T-helper 22 cell (primary cell): ENCODE measurements around the gene SYAP1.
"Not testable (repeated sequence)": the region's sequence is repeated elsewhere in the genome, so short reads cannot be mapped to it uniquely, and the experiment has no call there.

ENCODE experiments used
- DNase-seq: peaks from one replicate; pipeline ENCODE4 v3.0.0-alpha.2; 2020; ENCODE audit warnings: low read depth

SYAP1 gene

DNA sequence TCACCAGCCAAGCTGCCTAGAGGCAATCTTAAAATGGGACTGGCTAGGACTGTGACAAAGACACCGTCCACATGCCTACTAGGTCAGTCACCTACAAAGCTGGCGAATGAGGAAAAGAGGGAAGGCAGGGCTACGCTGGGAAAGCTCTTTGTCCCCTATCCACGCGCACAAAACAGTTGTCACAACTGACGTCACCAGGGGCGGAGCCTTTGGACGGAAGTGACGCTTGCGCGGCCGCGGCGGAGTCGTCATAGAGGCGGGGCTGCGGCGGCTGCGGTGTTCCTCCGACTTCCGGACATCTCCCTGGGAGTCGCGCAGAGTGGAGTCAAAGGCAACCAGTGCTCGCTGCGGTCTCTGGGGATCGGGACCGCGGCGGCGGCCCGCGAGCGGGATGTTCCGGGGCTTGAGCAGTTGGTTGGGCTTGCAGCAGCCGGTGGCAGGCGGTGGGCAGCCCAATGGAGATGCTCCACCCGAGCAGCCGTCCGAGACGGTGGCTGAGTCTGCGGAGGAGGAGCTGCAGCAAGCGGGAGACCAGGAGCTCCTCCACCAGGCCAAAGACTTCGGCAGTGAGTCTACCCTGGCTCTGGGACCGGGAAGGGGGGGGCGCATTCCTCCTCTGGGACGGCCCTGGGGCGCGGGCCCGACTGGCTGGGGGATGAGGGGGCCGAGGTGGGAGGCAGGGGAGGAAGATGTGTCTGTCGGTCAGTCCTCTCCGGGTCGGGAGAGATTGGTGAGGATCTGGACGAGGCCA lies at the start of gene SYAP1:
Gene SYAP1, plus strand, starts transcription at position 279 of the 751 bp plus-strand sequence. Its CDS starts 113 bp downstream, at position 392.
- peak; percentile 94 for DNase-seq

DNA sequence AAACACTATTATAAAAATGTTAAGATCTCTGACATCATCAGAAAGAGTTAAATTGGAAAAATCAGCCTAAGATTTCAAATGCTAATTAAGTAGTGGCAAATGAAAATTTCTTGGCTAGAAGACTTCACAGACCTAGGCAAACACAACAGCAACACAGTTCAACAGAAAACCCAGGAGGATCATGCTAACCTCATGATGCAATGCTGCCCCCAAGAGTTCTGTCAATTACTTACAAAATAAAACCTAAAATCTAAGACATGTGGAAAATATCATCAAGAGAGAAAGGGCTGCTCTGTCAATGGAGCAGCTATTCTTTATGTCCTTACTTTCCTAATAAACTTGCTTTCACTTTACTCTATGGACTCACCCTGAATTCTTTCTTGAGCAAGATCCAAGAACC lies 48.4 kb upstream of the SYAP1 start:
- no peak for DNase-seq

GRCh38 chrX:16678689-16679088 lies 40.7 kb upstream of the SYAP1 start:
- DNase-seq, result no peak

DNA sequence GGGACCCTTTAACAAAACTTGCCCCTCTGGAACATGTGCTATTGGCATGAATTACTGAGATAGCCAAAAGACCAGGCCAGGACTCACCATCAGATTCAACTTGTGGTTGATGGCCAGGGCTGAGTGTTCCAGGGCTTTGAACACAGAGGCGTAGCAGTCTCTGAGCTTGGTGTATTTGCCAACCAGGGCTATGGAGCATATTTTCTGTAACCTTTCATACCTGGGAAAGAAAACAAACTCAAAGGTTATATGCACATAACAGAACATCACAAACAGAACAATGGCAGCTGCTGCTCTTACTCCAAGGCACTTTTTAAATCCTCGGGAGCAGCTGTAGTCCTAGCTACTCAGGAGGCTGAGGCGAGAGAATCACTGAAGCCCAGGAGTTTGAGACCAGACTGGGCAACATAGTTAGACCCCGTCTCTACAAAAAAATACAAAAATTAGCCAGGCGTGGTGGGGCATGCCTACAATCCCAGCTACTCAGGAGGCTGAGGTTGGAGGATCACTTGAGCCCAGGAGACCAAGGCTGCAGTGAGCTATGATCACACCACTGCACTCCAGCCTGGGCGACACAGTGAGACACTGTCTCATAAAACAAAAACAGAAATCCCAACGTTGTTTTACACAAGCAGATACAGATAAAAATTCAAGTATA lies 36.3 kb upstream of the SYAP1 start:
- DNase-seq, result no peak

- no peak for DNase-seq
These were observed 31.9 kb upstream of the SYAP1 start for GRCh38 chrX:16687514-16687913.

- no peak for DNase-seq
These were observed 24.2 kb upstream of the SYAP1 start for GRCh38 chrX:16695079-16695676.

DNA sequence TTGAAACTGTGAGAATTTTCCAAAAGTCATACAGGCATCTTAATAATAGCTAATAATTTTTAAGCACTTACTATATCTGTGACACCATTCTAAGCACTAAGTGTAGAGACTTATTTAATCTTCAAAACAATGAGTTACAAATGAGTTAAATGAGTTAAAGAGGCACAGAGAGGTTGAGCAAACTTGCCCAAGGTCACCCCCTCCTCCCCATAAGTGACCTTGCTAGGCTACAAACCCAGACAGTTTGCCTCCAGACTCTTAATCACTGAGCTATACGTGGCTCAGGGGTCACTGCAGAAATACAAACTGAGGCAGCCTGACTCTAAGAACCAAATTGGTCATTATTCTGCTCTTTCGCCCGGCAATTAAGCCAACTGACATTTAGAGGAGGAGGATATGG lies 22.5 kb upstream of the SYAP1 start:
- no peak for DNase-seq

DNA sequence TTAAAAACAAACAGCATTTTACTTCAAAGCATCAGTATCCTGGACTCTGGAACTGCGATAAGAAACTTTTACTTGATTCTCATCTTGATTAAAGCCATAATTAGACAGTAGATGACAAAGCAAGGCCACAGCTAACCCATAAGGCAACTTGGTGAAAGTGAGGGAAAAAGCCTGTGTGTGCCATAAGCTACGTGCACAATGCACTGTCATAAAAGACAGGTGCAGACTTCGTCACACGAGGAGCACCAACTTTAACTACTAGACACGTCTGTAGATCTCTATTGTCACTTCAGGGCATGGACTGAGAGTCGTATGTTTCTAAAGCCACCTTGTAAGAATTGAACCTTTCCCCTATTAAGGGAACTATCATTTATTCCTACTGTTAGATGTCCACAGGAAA lies 20.0 kb upstream of the SYAP1 start:
- no peak for DNase-seq

DNA sequence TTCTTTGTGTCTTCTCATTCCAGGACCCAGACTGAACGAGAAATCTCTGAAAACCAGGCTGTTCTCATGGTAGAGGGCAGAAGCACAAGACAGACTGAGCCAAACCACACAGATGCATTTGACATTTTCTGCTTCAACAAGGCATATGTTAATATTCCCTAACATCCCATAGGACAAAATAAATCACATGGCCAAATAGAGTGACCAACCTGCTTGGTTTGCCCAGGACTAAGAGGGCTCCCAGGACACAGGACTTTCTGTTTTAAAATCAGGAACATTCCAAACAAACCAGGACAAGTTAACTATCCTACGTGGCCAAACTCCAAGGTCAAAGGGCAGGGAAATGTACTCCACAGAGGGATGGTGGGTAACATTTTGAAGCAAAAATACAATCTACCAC lies 18.7 kb upstream of the SYAP1 start:
- DNase-seq, result no peak

DNA sequence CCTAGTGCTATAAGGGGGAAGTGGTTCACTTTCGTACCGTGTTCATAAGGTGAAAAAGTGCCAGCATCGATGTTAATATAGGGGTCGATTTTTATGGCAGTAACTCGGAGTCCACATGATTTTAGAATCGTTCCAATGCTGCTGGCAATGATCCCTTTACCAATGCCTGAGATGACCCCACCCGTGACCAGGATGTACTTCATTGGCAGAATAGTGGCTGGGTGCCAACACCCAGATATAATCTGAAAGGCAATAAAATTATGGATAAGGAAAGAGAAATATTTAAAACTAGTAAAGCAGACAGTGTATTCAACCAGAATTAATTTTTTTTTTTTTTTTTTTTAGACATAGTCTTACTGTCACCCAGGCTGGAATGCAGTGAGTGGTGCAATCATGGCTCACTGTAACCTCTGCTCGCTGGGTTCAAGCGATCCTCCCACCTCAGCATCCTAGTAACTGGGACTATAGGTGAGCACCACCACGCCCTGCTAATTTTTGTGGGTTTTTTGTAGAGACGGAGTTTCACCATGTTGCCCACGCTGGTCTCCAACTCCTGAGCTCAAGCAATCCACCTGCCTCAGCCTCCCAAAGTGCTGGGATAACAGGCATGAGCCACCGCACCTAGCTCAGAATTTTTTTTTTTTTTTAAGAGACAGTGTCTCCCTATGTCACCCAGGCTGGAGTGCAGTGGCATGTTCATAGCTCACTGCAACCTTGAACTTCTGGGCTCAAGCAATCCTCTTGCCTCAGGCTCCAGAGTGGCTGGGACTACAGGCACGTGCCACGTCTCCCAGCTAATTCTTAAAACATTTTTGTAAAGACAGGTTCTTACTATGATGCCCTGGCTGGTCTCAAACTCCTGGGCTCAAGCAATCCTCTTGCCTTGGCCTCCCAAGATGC lies 16.5 kb upstream of the SYAP1 start:
- no peak for DNase-seq

DNA sequence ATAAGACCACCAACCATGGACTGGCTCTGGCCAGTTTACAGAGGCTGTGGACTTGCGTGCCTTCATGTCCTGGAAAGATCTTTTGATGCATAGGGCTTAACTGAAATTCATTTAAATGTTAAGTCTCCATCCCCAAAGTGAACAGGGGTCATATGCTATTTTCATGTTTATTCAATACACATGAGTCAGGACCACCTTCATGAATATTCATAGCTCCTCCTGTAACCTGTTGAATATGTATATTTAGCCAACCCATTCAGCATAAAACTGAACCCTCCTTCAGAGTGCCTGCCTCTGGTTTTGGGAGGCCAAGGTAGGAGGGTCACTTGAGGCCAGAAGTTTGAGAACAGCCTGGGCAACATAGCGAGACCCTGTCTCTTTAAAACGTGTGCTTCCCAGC lies 14.0 kb upstream of the SYAP1 start:
- DNase-seq, result no peak

GRCh38 chrX:16708016-16708415 lies 11.4 kb upstream of the SYAP1 start:
- DNase-seq, result no peak

DNA sequence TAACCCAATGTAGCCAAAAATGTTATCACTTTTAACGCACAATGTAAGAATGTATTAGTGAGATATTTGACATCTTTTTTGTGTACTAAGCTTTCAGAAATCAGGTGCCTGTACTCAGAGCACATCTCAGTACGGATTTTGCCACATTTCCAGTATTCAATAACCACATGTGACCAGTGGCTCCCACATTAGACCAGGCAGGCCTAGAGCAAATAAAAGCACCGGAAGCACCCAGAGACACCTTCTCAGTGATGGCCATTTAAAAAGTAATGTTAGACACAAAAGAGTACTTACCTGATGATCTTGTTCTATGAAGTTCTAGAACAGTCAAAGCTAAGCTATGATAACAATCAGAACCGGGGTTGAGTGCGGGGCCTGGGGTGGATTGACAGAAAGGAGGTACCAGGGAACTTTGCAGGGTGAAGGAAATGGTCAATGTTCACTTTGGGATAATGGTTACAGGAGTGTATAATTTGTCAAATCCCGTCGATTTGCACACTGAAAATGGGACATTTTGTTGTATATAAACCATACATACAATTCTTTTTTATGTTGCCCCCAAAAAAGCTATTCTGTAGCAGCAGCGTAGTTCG lies 8.1 kb upstream of the SYAP1 start:
- no peak for DNase-seq

DNA sequence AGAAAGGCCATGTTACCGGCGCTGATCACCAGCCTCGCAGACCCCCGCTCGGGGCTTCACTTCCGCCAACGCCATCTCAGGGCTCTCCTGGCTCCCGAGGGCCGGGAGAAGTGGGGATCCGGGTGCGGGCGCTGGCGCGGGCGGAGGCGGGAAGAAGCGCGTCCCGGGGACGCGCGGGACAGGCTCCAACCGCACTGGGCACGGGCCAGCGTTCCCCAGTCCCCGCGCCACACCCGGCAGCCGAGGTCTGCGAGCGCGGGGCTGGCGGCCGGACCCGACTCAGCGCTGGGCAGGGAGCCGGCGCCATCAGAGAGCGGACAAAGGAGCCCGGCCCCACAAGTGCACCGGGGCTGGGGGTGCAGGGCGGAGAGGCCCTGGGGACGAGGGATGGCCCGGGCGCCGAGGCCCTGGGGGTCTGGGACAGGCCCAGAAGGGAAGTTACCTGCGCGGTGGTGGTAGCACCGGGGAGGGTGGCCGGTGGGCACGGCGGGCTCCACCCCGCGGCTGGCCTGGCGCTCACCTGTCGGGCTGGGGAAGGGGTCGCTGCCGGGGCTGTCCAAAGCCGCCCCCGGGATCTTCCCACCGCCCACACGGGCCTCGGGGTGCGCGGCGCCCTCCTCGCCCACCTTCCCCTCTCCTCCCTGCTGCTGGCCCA lies 7.4 kb upstream of the SYAP1 start:
- DNase-seq, result no peak

DNA sequence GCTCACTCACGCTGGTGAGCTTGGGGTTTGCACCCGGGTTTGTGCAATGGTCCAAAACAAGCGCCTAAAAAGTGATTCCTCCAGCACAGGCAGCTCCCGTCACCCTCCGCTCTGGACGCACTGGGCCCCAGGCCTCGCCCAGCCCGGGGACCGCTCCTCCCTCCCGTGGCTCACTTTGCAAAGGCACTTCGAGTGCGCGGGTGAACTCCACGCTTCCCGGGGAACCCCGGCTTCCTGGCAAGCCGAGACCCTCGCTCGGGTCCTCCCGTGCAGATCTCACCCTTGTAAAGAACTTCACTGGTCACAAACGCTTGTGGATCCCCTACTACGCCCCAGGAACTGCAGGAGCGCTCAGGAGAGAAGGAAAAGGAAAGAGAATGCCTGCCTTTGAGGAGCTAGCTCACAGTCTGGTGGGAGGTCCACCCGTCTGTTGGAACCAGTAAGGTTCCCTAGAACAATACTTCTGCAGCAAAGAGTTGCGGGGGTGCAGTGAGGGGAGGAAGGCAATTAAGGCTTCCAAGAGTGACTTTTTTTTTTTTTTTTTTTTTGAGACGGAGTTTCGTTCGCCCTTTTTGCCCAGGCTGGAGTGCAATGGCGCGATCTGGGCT lies 6.8 kb upstream of the SYAP1 start, which contains the start of gene CTPS2:
Gene CTPS2, minus strand, starts transcription at position 122 of the 608 bp plus-strand sequence. CDS start 9,767 bp downstream, outside the sequence.
- no peak for DNase-seq

DNA sequence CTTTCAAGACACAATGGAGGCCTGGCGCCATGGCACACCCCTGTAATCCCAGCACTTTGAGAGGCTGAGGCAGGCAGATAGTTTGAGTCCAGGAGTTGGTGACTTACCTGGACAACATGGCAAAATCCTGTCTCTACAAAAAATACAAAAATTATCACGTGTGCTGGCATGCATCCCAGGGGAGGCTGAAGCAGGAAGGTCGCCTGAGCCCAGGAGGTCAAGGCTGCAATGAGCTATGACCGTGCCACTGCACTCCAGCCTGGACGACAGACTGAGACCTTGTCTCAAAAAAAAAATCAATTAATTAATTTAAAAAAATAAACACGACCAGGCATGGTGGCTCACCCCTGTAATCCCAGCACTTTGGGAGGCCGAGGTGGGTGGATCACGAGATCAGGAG lies 4.9 kb upstream of the SYAP1 start:
- no peak for DNase-seq

DNA sequence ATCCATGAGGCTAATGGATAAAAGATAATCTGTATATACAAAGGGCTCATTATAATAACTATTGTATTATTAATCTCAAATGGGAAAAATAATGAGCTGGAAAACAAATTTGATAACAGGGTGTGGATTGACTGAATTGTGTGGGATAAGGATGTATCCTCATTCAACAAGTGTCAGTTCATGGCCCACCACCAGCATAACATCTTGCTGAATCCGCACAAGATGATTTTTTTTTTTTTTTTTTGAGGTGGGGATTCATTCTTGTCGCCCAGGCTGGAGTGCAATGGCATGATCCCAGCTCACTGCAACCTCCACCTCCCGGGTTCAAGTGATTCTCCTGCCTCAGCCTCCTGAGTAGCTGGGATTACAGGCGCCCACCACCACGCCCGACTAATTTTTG lies 3.8 kb upstream of the SYAP1 start:
- not testable (repeated sequence) for DNase-seq

- not testable (repeated sequence) for DNase-seq
These were observed 3.0 kb upstream of the SYAP1 start for GRCh38 chrX:16716451-16716850.

DNA sequence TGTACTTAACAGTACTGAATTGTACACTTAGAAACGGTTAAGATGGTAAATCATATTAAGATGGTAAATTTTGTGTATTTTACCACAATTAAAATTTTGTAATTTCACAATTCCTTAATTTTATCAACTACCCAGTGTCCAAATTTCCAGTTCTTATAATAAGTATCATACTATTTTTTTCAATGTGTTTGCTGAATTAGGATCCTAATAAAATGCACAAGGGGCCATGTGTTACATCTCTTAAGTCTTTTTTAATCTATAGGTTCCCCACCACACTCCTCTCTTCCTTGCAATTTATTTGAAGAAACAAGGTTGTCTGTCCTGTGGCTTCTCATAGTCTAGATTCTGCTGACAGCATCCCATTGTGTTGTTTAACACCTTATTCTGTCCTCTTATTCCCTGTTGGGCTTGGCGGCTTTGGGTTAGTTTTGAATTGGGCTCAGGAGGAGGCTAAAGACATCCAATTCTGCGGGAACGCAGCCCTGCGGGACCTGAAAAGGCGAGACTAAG lies 533 bp upstream of the SYAP1 start:
- no peak for DNase-seq

GRCh38 chrX:16722481-16722880 lies 3.1 kb downstream of the SYAP1 start:
- DNase-seq, result no peak

DNA sequence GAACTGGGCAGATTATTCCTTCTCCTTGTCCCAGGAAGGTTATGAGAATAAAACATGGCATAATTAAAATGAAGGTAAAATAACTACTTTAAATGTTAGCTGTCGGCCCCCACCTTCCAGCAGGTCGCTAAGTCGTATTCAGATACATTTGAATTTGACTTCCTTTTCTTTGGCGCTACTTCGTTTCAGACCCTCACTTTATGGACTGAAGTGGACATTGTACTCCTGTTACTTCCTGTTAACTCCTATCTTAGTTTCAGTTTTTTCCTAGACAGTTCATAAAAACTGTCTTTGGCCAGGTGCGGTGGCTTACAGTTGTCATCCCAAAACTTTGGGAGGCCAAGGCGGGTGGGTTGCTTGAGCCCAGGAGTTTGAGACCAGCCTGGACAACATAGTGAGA lies 5.7 kb downstream of the SYAP1 start:
- no peak for DNase-seq
